Measurements from ENCODE around the gene MAD1L1. TPM values are rescaled to one million over a fixed set of nuclear protein-coding genes. Genes with fewer than 3 reads are reported as not detected.

The MAD1L1 gene
- total and polyA plus RNA-seq, 2 experiments from 2014 or later: 38.2 to 69.8 TPM

- H3F3A ChIP-seq (ENCODE audit: insufficient read depth): no peaks in the 10 kb centered on the region
- H3K9ac ChIP-seq: 0 out of 2 replicates have a peak overlapping the region, but pooled peaks have one; percentile 5
- H3K9me2 ChIP-seq (ENCODE audit: insufficient read depth): no peaks in the 10 kb centered on the region
- in situ Hi-C loops (cut with MboI): no loop called here
- H3K4me2 ChIP-seq (ENCODE audit: unreplicated experiment): no peak overlapping the region
- WGBS, 2 experiments (ENCODE audit: low coverage in 1 of 2, low lambda C conversion rate in 2 of 2, missing lambda C conversion rate in 2 of 2): 61 to 68% methylated on average over 15 of the region's 15 CpGs
- no peaks in the 10 kb centered on the region for H3K4me1 ChIP-seq (ENCODE audit: insufficient read depth)
- DNase-seq: no peak
- H3K4me3 ChIP-seq: no peak overlapping the region
- no peaks in the 10 kb centered on the region for H3K79me2 ChIP-seq (ENCODE audit: insufficient read depth)
- H3K27ac ChIP-seq: no peak overlapping the region
- TF ChIP-seq EZH2 (IDR thresholded peaks at IDR 0.05; ENCODE audit: insufficient read depth, poor library complexity, severe bottlenecking) (no peak), EZH2phosphoT487 (IDR thresholded peaks at IDR 0.05; ENCODE audit: insufficient read depth, low read depth) (no peak)
- no peaks in the 10 kb centered on the region for H4K20me1 ChIP-seq (ENCODE audit: insufficient read depth)
- no peak overlapping the region for H2AFZ ChIP-seq
- no peaks in the 10 kb centered on the region for H3K9me3 ChIP-seq (ENCODE audit: low read depth)
- no peaks in the 10 kb centered on the region for H3K27me3 ChIP-seq (replicated peaks; ENCODE audit: insufficient read depth)
- H3K36me3 ChIP-seq (ENCODE audit: low read depth): no peaks in the 10 kb centered on the region
Observed at GRCh38 chr7:2093215-2093842, 139.4 kb downstream of the MAD1L1 start.

GRCh38 chr7:2092279-2092678 lies 140.5 kb downstream of the MAD1L1 start:
- H3K36me3 ChIP-seq (ENCODE audit: low read depth): no peaks in the 10 kb centered on the region
- 95 to 98% methylated on average over 8 of the region's 8 CpGs for WGBS, 2 experiments (ENCODE audit: low coverage in 1 of 2, low lambda C conversion rate in 2 of 2, missing lambda C conversion rate in 2 of 2)
- H2AFZ ChIP-seq: no peak overlapping the region
- no peaks in the 10 kb centered on the region for H3K79me2 ChIP-seq (ENCODE audit: insufficient read depth)
- H3K9me2 ChIP-seq (ENCODE audit: insufficient read depth): no peaks in the 10 kb centered on the region
- no peaks in the 10 kb centered on the region for H3K4me1 ChIP-seq (ENCODE audit: insufficient read depth)
- H3K27me3 ChIP-seq (replicated peaks; ENCODE audit: insufficient read depth): no peaks in the 10 kb centered on the region
- no peaks in the 10 kb centered on the region for H3F3A ChIP-seq (ENCODE audit: insufficient read depth)
- H3K9ac ChIP-seq: no peak overlapping the region
- in situ Hi-C loops (cut with MboI): no loop called here
- TF ChIP-seq EZH2 (IDR thresholded peaks at IDR 0.05; ENCODE audit: insufficient read depth, poor library complexity, severe bottlenecking) (no peak), EZH2phosphoT487 (IDR thresholded peaks at IDR 0.05; ENCODE audit: insufficient read depth, low read depth) (no peak)
- H3K27ac ChIP-seq: no peak overlapping the region
- no peak for DNase-seq
- no peaks in the 10 kb centered on the region for H3K9me3 ChIP-seq (ENCODE audit: low read depth)
- H4K20me1 ChIP-seq (ENCODE audit: insufficient read depth): no peaks in the 10 kb centered on the region
- H3K4me3 ChIP-seq: no peak overlapping the region
- no peak overlapping the region for H3K4me2 ChIP-seq (ENCODE audit: unreplicated experiment)

GRCh38 chr7:2090526-2091520 lies 141.9 kb downstream of the MAD1L1 start:
- Histone ChIP-seq H3K9me2 (ENCODE audit: insufficient read depth) (no peaks in the 10 kb centered on the region), H3K9ac (no peak overlapping the region), H2AFZ (no peak overlapping the region), H4K20me1 (ENCODE audit: insufficient read depth) (no peaks in the 10 kb centered on the region), H3K4me2 (ENCODE audit: unreplicated experiment) (no peak overlapping the region), H3F3A (ENCODE audit: insufficient read depth) (no peaks in the 10 kb centered on the region), H3K4me3 (no peak overlapping the region), H3K27ac (no peak overlapping the region), H3K27me3 (replicated peaks; ENCODE audit: insufficient read depth) (no peaks in the 10 kb centered on the region), H3K36me3 (ENCODE audit: low read depth) (no peaks in the 10 kb centered on the region), H3K4me1 (ENCODE audit: insufficient read depth) (no peaks in the 10 kb centered on the region), H3K79me2 (ENCODE audit: insufficient read depth) (no peaks in the 10 kb centered on the region), H3K9me3 (ENCODE audit: low read depth) (no peaks in the 10 kb centered on the region)
- WGBS, 2 experiments (ENCODE audit: low coverage in 1 of 2, low lambda C conversion rate in 2 of 2, missing lambda C conversion rate in 2 of 2): 91 to 92% methylated on average over 29 of the region's 29 CpGs
- in situ Hi-C loops (cut with MboI): no loop called here
- TF ChIP-seq EZH2phosphoT487 (IDR thresholded peaks at IDR 0.05; ENCODE audit: insufficient read depth, low read depth) (no peak), EZH2 (IDR thresholded peaks at IDR 0.05; ENCODE audit: insufficient read depth, poor library complexity, severe bottlenecking) (no peak)
- DNase-seq: no peak

GRCh38 chr7:2088801-2089200 lies 143.9 kb downstream of the MAD1L1 start:
- no peak overlapping the region for H3K4me3 ChIP-seq
- no peaks in the 10 kb centered on the region for H3K79me2 ChIP-seq (ENCODE audit: insufficient read depth)
- no peaks in the 10 kb centered on the region for H3K9me3 ChIP-seq (ENCODE audit: low read depth)
- in situ Hi-C loops (cut with MboI): no loop called here
- no peaks in the 10 kb centered on the region for H3K27me3 ChIP-seq (replicated peaks; ENCODE audit: insufficient read depth)
- H3K4me2 ChIP-seq (ENCODE audit: unreplicated experiment): no peak overlapping the region
- no peak for TF ChIP-seq EZH2 (IDR thresholded peaks at IDR 0.05; ENCODE audit: insufficient read depth, poor library complexity, severe bottlenecking)
- TF ChIP-seq EZH2phosphoT487 (IDR thresholded peaks at IDR 0.05; ENCODE audit: insufficient read depth, low read depth): no peak
- H3K9ac ChIP-seq: no peak overlapping the region
- H2AFZ ChIP-seq: no peak overlapping the region
- no peaks in the 10 kb centered on the region for H3K4me1 ChIP-seq (ENCODE audit: insufficient read depth)
- H3K27ac ChIP-seq: no peak overlapping the region
- 92 to 95% methylated on average over 15 of the region's 15 CpGs for WGBS, 2 experiments (ENCODE audit: low coverage in 1 of 2, low lambda C conversion rate in 2 of 2, missing lambda C conversion rate in 2 of 2)
- no peaks in the 10 kb centered on the region for H3F3A ChIP-seq (ENCODE audit: insufficient read depth)
- no peak for DNase-seq
- H3K36me3 ChIP-seq (ENCODE audit: low read depth): no peaks in the 10 kb centered on the region
- H3K9me2 ChIP-seq (ENCODE audit: insufficient read depth): no peaks in the 10 kb centered on the region
- no peaks in the 10 kb centered on the region for H4K20me1 ChIP-seq (ENCODE audit: insufficient read depth)
